Right lung (tissue), 5 donors: ENCODE data around the gene TTBK1. TPM values are rescaled to one million over a fixed set of nuclear protein-coding genes. Genes with fewer than 3 reads are reported as not detected.

Experiments used
- DNase-seq, 2 donors: peaks; one replicate each; pipeline ENCODE4 v3.0.0-alpha.2; 2013
- polyA plus RNA-seq, 5 donors: library from polyadenylated mRNA; unstranded; fragments of 120-200 nt; gene quantifications; one replicate each; pipeline versions ENCODE4 v1.2.1 to v1.2.3, GENCODE V29; 2013; ENCODE audit warnings: inconsistent platforms in 1 of 5, low replicate concordance in 1 of 5; ENCODE audit not compliant: insufficient read length in 5 of 5, insufficient read depth in 1 of 5

TTBK1 gene
- polyA plus RNA-seq, 5 donors, result 0.27 to 0.87 (median 0.56) TPM

DNA sequence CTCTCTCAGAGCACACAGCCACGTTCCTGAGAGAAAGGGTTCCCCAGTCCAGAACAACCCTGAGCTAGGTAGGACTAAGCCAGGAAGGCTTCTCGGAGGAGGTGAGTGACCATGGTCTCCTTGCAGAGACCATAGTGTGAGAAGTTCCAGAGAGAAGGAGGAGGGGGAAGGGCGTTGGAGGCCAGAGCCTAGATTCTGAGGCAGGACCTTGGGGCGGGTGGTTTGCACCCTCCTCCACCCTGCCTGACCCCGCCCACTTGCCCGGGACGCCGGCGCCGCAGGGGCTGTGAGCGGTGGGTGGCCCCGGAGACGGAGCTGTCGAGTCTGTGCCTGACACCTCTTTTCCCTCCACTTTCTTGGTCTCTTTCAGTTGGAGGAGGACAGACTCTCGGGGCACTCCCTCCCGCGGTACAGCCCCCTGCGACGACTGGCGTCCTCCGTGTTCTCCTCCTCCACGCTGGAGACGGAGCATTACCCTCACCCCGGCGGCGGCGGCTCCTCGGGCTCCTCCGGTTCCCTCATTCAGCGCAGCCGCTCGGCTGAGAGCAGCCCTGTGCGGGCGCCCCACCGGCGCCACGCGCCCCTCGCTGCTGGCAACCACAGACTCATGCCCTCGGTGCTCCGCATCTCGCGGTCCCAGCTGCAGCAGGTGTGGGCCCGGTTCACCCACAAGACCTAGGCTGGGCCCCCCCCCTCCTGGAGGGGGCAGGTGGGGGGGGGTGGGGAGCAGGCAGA, 26.2 kb downstream of the TTBK1 start:
- DNase-seq, result no peak

DNA sequence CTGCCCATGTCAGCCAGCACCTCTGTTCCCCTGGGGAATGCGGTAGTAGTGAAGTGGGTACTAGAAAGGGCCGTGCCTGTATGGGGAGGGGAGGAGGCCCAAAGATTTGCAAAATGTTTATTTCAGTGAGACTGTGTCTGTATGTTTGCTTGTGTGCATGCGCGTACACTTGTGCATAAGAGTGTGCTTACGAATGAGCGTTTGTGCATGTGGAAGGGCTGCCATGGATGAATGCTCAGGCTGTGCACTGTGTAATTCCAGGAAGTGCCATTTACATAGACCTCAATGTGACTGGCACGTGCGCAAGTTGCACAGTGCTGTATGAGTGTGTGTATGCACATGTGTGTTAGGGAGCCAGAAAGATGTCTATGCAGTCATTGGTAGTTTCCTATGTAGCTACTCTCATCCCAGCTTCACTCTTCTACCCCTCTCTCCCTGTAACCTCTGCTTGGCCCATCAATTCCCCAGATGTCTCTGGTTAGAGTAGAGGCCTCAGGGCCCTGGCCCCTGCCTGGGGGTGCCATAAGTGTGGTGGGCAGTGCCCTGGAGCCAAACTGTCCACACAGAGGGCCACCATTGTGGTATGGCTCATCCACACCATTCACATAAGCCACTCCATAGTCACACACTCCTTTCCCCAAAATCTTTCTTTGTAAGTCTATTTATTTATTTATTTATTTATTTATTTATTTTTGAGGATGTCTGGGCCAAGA, 28.0 kb downstream of the TTBK1 start:
- DNase-seq, result no peak

DNA sequence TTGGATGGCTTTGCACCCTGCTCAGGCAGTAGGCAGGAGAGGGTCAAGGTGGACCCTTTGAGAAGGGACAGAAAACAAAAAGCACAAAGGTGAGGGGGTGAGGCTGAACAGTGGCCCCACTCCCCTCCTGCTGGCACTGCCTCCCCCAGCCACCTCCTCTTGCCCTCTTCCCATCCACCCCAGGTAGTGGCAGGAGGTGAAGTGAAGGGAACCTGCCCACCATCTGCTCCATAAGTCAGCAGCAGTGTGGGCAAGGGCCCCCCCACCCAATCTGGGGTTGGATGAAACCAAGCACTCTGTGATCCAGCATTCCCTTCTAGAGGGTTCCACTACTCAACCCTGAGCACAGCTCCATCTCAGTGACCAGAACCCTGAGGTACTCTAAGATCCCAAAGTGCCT, 28.7 kb downstream of the TTBK1 start:
- DNase-seq, result no peak

DNA sequence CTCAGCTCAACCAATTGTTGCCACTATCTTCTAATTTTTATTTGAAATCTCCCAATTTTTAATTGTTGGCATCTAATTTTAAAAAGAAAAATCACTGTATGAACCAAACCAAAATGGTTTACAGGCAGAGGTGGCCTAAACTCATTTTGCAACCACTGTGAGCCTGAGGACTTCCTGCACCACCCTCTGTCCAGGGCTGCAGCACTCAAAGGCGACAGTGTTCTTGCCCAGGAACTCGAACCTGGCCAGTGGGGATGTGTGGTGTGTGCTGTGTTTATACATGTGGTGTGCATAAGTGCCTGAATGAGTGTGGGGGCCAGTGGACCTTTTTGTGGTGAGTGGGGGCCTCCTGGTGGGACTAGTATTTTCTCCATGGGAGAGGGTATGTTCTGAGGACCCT, 30.4 kb downstream of the TTBK1 start:
- no peak for DNase-seq

DNA sequence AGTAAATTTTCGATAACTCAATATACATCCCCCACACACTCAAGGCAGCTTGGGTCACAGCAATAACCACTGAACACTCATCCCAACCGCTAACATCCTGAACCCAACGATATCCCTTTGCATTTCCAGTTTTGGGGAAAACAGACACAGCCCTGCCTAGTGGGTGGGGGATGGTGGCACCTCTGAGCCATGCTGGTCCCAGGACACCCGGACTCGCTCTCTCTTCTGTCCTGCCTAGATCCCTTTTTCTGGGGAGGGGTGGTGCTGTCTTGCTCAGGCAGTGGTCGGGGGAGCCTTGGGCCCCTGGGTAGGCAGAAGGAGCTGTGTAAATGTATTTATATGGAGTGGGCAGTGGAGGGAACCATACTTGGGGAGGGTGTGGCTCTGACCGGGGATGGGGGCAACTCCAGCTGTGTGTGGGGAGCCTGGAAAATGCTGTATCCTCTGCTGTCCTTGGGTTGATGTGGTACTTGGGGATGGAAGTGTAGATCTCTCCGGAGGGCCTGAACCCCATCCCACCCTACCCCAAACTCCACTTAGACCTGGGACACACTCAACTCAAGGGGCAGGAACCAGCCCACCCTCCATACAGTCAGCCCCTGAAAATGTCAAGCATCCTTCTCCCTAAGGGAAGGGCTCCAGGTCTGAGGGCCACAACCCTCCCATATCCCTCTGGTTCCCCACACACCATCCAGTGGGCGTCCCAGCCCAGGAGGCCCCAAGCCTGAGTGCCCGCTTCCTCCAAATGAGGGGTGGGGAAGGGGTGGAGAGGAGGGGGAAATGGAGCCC, 31.0 kb downstream of the TTBK1 start:
- DNase-seq, result no peak

DNA sequence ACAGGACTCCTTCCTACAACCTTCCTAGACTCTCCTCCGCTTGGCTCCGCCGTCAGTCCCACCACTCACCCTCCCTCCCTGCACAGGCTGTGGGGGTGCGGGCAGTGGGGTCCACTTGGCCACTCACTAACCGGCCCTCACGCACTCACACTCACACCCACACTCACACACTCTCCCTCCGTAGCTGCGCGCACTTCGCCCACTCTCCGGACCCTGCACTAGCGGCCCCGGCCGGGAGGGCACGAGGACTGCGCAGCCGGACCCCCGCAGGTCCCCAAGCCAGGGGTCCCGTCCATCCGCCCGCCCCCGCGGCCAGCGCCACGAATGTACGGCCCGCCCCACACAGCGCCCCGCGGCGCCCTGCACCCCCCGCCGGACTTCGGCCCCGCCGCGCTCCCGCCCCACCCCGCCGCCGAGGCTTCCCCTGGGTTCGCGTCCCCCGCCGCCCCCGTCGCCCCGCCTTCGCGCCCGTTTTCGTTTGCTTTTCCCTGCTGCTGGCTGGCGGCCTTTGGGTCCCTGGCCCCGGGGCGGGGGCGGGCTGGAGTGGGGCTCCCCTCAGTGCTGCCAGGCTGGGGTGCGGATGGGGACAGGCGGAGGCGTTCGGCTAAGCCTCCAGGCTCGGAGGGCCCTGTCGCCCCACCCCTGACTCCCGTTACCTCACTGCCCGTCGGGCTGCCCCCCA, 31.8 kb downstream of the TTBK1 start:
- no peak for DNase-seq

DNA sequence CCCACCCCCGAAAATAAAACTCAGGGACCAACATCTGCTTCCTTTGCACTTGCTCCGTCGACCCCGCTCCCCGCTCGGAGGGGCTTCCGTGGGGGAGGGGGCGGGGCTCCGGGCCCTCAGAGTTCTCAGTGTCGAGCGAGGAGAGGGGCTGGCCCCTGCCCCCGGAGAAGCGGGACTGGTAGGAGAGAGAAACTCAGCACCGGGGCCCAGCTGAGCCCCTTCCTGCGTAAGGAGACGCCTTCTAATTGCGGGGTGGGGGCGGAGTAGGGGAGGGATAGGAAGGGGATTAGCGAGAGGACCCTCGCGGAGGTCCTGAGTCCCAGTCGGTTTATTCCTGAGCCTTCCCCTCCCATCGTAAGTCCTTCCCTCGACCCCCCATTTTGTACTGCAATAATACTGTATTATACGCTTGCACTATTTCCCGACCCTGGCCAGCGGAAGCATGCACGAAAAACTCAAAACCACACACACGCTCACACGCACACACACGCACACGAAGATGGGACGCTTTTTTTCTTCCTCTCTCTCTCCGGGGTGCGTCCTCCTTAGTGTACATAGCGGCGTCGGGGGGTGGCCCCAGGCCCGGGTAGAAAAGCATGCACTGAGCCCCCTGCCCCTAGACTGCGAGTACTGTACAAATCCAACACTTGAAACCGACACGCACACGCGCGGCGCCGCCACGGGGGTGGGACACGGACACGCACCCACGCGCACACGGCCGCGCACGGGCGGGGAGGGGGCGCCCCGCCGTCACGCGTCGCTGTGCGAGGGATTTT, 32.7 kb downstream of the TTBK1 start:
- DNase-seq, result no peak

DNA sequence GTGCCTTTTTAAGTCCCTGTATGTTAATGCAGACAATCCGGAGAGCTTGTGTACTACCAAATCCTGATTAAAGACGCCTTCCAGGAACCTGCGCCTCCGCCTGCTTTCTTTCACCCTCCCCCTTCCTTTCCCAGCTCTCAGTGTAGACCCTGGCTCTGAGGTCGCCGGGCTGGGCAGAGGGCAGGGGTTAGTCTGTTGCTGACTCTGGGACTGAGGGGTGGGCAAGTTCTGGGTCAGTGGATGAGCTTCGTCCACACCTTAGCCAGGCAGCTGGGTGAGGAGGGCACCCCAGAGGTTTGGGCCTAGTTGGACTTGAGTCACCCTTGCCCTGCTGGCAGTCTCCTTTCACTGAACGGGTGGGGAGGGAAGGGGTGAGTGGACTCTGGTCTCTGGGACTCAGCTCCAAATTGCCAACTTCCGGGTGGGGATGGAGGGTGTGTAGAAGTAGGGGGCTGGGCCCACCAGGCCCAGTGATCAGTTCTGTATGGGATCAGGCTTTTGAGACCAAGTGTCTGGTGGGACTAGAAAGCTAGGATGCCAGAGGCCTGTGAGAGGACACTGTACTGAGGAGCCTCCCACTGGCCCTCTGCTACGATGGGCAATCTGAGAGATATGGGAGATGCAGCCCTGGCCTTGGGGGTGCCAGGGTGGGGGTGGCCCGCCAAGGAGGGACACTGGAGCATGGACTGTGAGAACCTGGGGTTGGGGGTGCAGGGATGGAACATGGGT, 33.5 kb downstream of the TTBK1 start:
- DNase-seq, result no peak

DNA sequence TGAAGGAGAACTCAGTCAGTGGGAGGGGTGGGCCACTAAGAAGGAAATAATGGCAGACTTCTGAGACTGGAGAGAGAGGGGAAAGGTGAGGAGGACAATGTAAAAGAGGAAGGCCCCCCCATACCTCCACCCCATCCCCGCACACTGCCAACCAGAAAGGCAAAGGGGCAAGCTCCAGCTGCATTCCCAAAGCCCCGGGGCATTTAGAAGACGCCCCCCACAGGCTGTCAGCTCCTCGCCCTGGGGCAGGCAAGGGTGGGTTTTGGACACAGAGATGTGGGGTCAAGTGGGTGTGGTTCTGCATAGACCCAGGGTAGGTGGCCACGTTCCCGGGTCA, 34.0 kb downstream of the TTBK1 start:
- no peak for DNase-seq

DNA sequence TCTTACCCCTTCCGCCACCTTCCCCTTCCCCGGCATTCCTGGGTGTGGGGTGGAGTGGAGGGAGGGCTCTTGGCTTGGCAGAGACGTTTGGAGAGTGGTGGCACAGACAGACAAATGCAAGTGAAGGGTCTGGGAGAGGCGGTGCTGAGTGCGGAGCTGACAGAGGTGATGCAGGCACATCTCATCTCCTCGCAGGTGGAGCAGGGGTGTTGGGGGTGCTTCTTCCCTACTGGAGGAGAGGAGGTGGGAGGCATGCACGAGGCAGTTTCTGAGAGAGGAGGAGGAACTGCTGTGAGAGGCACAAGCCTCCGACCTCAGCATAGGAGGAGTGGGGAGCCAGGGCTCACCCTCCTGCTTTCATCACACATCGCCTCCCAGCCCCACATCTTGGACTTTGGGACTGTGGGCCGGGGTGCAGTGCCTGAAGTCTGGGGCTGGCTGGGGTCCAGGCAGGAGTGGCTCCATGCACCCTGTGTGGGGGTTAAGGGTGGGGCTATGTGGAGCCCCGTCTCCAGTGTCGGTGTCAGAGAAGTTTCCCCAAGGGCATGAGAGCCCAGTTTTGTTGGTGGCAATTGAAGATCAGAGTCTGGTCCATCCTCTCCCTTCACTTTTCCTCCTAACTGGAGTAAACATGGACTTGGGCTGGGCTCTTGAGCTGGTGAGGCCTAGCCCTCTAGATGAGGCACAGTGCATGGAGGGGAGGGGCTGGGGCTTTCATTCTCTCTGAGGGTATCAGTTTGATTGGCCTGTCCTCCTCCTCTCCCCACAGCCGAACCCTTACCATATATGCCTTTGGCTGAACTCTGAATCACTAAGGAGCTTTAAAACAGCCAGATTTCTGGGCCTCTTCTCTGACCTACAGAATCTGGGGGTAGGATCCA, 34.6 kb downstream of the TTBK1 start:
- no peak for DNase-seq

DNA sequence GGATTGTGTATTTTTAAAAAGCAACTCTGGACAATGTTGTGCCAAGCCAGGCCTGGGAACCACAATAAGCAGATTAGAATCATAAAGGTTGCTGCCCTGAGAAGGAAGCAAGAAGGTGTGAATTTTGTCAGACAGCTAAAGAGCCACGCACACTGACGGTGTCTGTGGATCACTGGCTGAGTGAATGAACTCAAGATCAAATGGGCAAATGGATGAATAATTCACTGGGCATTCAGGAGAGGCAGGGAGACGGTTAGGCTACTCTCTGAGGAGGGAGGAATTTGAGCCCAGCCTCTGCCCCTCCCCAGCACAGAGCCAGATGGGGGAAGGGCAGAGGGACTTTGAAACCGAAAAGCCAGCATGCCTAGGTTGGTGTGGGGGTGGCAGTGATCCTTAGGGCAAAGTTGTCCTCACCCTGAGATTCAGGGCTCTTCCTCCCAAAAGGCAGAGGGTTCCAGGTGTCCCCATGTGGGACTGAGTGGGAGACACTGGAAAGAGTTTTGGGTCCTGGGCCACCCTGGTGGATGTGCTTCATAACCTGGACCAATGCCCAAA, 35.3 kb downstream of the TTBK1 start:
- DNase-seq, result no peak

DNA sequence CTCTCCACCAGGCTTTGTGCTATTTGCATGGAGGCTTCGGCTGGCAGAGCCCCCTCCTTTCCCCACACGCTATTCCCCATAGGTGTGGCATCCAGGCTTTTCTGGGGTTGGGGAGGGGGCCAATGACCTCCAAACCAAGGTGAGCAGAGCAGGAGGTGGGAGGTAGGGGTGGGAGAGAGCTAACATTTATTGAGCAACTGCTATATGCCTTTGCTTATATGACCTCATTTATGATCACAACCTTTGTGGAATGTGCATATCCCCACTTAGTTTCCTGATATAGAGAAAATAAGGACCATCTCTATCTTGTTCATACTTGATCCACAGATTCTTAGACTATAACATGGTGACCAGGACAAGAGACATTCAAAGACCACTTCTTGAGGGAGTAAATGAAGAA, 37.0 kb downstream of the TTBK1 start:
- no peak for DNase-seq

DNA sequence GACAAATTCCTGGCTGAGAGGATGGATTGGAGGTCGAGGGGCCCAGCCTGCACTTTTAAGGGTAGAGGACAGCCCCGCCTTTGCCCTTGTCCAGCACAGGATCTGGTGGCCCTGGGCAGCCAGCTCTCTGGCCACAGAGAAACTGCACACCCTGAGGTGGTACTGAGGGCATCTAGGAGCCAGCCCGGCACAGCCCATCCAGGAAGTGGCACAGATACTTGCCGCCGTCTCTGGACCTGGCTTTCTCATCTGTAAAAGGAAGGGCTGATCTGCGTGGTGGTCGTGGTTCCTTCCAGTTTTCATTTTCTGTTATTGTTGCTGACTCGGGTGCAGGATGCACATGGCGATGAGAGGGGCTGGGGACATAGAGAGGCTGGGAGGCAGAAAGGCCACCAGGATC, 38.8 kb downstream of the TTBK1 start:
- DNase-seq, result no peak

DNA sequence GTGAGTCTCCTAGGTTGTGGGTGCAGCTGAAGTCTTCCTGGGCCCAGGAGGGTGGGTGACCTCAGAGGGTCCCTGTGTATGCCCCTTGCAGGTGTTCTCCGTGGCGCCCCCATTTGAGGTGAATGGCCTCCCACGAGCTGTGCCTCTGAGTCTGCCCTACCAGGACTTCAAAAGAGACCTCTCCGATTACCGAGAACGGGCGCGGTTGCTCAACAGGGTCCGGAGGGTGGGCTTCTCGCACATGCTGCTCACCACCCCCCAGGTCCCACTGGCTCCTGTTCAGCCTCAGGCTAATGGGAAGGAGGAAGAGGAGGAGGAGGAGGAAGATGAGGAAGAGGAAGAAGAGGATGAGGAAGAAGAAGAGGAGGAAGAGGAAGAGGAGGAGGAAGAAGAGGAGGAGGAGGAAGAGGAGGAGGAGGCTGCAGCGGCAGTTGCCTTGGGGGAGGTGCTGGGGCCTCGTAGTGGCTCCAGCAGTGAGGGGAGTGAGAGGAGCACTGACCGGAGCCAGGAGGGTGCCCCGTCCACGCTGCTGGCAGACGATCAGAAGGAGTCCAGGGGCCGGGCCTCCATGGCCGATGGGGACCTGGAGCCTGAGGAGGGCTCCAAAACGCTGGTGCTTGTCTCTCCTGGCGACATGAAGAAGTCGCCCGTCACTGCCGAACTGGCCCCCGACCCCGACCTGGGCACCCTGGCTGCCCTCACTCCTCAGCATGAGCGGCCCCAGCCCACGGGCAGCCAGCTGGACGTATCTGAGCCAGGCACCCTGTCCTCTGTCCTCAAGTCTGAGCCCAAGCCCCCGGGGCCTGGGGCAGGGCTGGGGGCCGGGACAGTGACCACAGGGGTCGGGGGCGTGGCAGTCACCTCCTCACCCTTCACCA, 39.6 kb downstream of the TTBK1 start:
- DNase-seq, result no peak

DNA sequence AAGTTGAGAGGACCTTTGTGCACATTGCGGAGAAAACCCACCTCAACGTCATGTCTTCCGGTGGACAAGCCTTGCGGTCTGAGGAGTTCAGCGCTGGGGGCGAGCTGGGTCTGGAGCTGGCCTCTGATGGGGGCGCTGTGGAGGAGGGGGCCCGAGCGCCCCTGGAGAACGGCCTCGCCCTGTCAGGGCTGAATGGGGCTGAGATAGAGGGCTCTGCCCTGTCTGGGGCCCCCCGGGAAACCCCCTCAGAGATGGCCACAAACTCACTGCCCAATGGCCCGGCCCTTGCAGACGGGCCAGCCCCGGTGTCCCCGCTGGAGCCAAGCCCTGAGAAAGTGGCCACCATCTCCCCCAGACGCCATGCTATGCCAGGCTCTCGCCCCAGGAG, 40.2 kb downstream of the TTBK1 start:
- DNase-seq, result no peak

DNA sequence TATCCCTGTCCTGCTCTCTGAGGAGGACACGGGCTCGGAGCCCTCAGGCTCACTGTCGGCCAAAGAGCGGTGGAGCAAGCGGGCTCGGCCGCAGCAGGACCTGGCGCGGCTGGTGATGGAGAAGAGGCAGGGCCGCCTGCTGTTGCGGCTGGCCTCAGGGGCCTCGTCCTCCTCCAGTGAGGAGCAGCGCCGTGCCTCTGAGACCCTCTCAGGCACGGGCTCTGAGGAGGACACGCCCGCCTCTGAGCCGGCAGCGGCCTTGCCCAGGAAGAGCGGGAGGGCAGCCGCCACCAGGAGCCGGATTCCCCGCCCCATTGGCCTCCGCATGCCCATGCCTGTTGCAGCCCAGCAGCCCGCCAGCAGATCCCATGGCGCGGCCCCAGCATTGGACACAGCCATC, 40.6 kb downstream of the TTBK1 start:
- no peak for DNase-seq

DNA sequence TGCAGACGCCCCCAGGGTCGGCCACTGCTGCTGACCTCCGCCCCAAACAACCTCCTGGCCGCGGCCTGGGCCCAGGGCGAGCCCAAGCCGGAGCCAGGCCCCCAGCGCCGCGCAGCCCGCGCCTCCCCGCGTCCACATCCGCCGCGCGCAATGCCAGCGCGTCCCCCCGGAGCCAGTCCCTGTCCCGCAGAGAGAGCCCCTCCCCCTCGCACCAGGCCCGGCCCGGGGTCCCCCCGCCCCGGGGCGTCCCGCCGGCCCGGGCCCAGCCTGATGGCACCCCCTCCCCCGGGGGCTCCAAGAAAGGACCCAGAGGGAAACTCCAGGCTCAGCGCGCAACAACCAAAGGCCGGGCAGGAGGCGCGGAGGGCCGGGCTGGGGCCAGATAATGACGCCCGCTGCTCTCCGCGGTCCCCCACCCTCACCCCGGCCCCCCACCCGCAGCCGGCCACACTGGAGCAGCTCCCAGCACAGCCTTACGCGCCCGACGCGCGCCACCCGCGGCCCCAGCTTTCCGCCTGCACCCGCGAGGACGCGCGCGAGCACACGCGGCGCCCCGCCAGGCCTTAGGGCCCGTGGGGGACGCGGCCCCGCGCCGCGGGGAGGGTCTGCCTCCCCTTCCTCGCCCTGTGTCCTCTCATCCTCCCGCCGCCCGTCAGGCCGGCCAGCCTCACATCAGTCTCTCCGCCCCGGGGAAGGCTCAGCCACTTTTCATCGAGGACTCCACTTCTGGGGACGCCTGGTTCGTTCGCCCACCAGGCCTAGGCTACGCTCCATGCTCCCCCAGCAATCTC, 41.9 kb downstream of the TTBK1 start:
- no peak for DNase-seq

DNA sequence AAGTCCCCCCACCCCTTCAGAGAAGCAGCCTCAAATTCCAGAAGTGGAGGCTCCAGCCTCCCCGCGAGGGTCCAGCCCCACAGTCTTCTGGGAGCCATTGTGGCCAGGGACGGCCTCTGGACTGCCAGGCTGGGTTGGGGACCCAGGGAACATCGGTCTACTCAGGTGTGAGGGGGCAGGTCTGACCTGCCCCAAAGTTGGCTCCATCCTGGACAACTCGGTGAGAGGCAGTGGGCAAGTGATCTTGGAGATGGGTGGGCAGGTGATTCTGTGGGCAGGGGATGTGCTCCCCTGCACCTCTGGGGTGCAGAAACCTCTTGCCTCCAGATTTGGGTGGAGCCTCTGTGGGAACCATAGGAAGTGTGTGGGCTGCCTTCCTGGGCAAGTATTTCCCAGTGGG, 42.6 kb downstream of the TTBK1 start:
- no peak for DNase-seq
